Trophoblast cell (in vitro differentiated cells and primary cell): ENCODE data around the gene FAM227B.
"Not testable (repeated sequence)": the region's sequence is repeated elsewhere in the genome, so short reads cannot be mapped to it uniquely, and the experiment has no call there.

Experiments
- DNase-seq, 2 donors: peaks; one replicate each; pipeline ENCODE4 v3.0.0-alpha.2; 2016
- H2AFZ ChIP-seq: 2 replicates; pipeline ENCODE4 v1.6.1; 2013; ENCODE audit warnings: low read length, moderate library complexity, mild to moderate bottlenecking; ENCODE audit not compliant: insufficient read depth, poor library complexity
- H2AK5ac ChIP-seq: 2 replicates; pipeline ENCODE4 v1.6.1; 2013; ENCODE audit warnings: mild to moderate bottlenecking, low read length
- H2BK120ac ChIP-seq: 2 replicates; pipeline ENCODE4 v1.6.1; 2013; ENCODE audit warnings: low read length, mild to moderate bottlenecking, moderate library complexity; ENCODE audit not compliant: insufficient read depth, poor library complexity
- H2BK12ac ChIP-seq: 2 replicates; pipeline ENCODE4 v1.6.1; 2013; ENCODE audit warnings: mild to moderate bottlenecking, low read length, moderate library complexity
- H2BK5ac ChIP-seq: 2 replicates; pipeline ENCODE4 v1.6.1; 2013; ENCODE audit warnings: low read length, low read depth, moderate library complexity, mild to moderate bottlenecking; ENCODE audit not compliant: poor library complexity
- H3K14ac ChIP-seq: 2 replicates; pipeline ENCODE4 v1.6.1; 2013; ENCODE audit warnings: mild to moderate bottlenecking, low read length
- H3K18ac ChIP-seq: 2 replicates; pipeline ENCODE4 v1.6.1; 2013; ENCODE audit warnings: mild to moderate bottlenecking, low read length
- H3K23ac ChIP-seq: 2 replicates; pipeline ENCODE4 v1.6.1; 2013; ENCODE audit warnings: low read length
- H3K27ac ChIP-seq: 2 replicates; pipeline ENCODE4 v1.5.1; 2013; ENCODE audit warnings: low read depth, mild to moderate bottlenecking, inconsistent platforms, low read length, moderate library complexity
- H3K27me3 ChIP-seq: 2 replicates; pipeline ENCODE4 v1.6.1; 2013; ENCODE audit warnings: inconsistent platforms, mild to moderate bottlenecking, low read length, moderate library complexity; ENCODE audit not compliant: insufficient read depth
- H3K36me3 ChIP-seq, 2 experiments: 1 replicate in 1 of 2; 2 replicates in 1 of 2; pipeline ENCODE4 v1.6.1; 2013; ENCODE audit warnings: low read length in 2 of 2, mild to moderate bottlenecking in 2 of 2, moderate library complexity in 1 of 2; ENCODE audit not compliant: insufficient read depth in 2 of 2, control insufficient read depth in 1 of 2
- H3K4ac ChIP-seq: 2 replicates; pipeline ENCODE4 v1.6.1; 2013; ENCODE audit warnings: low read depth, mild to moderate bottlenecking, low read length, moderate library complexity
- H3K4me1 ChIP-seq, 2 experiments: 1 replicate in 1 of 2; 2 replicates in 1 of 2; pipeline ENCODE4 v1.6.1; 2013; ENCODE audit warnings: low read length in 2 of 2, mild to moderate bottlenecking in 2 of 2, moderate library complexity in 1 of 2; ENCODE audit not compliant: insufficient read depth in 2 of 2, control insufficient read depth in 1 of 2
- H3K4me2 ChIP-seq: 2 replicates; pipeline ENCODE4 v1.6.1; 2013; ENCODE audit warnings: inconsistent platforms, mild to moderate bottlenecking, low read length, moderate library complexity
- H3K4me3 ChIP-seq: 2 replicates; pipeline ENCODE4 v1.5.1; 2013; ENCODE audit warnings: mild to moderate bottlenecking, low read depth, low read length, inconsistent platforms
- H3K79me1 ChIP-seq: one replicate; pipeline ENCODE4 v1.6.1; 2013; ENCODE audit warnings: low read length
- H3K79me2 ChIP-seq: 2 replicates; pipeline ENCODE4 v1.6.1; 2013; ENCODE audit warnings: low read length, mild to moderate bottlenecking; ENCODE audit not compliant: control insufficient read depth, insufficient read depth, poor library complexity
- H3K9ac ChIP-seq: 2 replicates; pipeline ENCODE4 v1.6.1; 2013; ENCODE audit warnings: mild to moderate bottlenecking, low read length
- H3K9me3 ChIP-seq: 2 replicates; pipeline ENCODE4 v1.6.1; 2013; ENCODE audit warnings: low read depth, mild to moderate bottlenecking, control low read depth, inconsistent platforms, low read length; ENCODE audit not compliant: insufficient read depth
- H4K12ac ChIP-seq: 2 replicates; pipeline ENCODE4 v1.6.1; 2013; ENCODE audit warnings: low read depth, mild to moderate bottlenecking, low read length, moderate library complexity
- H4K8ac ChIP-seq: 2 replicates; pipeline ENCODE4 v1.6.1; 2013; ENCODE audit warnings: low read depth, mild to moderate bottlenecking, low read length, moderate library complexity
- H4K91ac ChIP-seq: one replicate; pipeline ENCODE4 v1.6.1; 2013; ENCODE audit warnings: low read depth, mild to moderate bottlenecking, low read length, moderate library complexity
- WGBS: extraction: QIAGEN DNeasy Blood & Tissue Kit; methylation state at CpG from one replicate; pipeline ENCODE4 v1.1.7; 2013; ENCODE audit warnings: missing lambda C conversion rate; ENCODE audit not compliant: insufficient read length, insufficient coverage; ENCODE audit errors: extremely low coverage; 5-methylcytosine and 5-hydroxymethylcytosine counted together

The FAM227B gene

GRCh38 chr15:49485401-49485800 lies 135.2 kb downstream of the FAM227B start:
- not testable (repeated sequence) for H3K9ac ChIP-seq, H2AK5ac ChIP-seq, H3K79me2 ChIP-seq, H3K23ac ChIP-seq, H3K4me3 ChIP-seq, H3K9me3 ChIP-seq, H2AFZ ChIP-seq, H3K36me3 ChIP-seq, H3K27ac ChIP-seq, H3K18ac ChIP-seq, H2BK120ac ChIP-seq, H2BK5ac ChIP-seq, DNase-seq, H3K4ac ChIP-seq, H3K4me1 ChIP-seq, H3K79me1 ChIP-seq, H4K8ac ChIP-seq, H3K27me3 ChIP-seq, H4K12ac ChIP-seq, H3K4me2 ChIP-seq, H3K14ac ChIP-seq, H4K91ac ChIP-seq, H2BK12ac ChIP-seq
- WGBS = no CpG with 5 or more reads among the region's 1 CpG

- not testable (repeated sequence) for H4K91ac ChIP-seq, H2BK120ac ChIP-seq, H3K9me3 ChIP-seq, H2BK12ac ChIP-seq, H3K18ac ChIP-seq, H3K79me1 ChIP-seq, H2BK5ac ChIP-seq, H3K4me3 ChIP-seq, H3K4me1 ChIP-seq, H2AFZ ChIP-seq, H3K9ac ChIP-seq, H2AK5ac ChIP-seq, H4K12ac ChIP-seq, H4K8ac ChIP-seq, H3K27me3 ChIP-seq, H3K4me2 ChIP-seq, H3K23ac ChIP-seq, H3K14ac ChIP-seq, H3K36me3 ChIP-seq, H3K79me2 ChIP-seq, H3K4ac ChIP-seq, DNase-seq, H3K27ac ChIP-seq
Measured at GRCh38 chr15:49478982-49479381, 141.6 kb downstream of the FAM227B start.

GRCh38 chr15:49478021-49478420 lies 142.6 kb downstream of the FAM227B start:
- H3K4me1 ChIP-seq, H3K79me1 ChIP-seq, H2BK12ac ChIP-seq, H4K8ac ChIP-seq, H3K9me3 ChIP-seq, H3K14ac ChIP-seq, H3K79me2 ChIP-seq, H2AK5ac ChIP-seq, H3K27me3 ChIP-seq, H3K4me2 ChIP-seq, H3K18ac ChIP-seq, H3K4me3 ChIP-seq, DNase-seq, H3K4ac ChIP-seq, H2AFZ ChIP-seq, H3K27ac ChIP-seq, H3K9ac ChIP-seq, H4K12ac ChIP-seq, H4K91ac ChIP-seq, H3K36me3 ChIP-seq, H3K23ac ChIP-seq, H2BK120ac ChIP-seq, H2BK5ac ChIP-seq: not testable (repeated sequence)
- WGBS = no CpG with 5 or more reads among the region's 4 CpGs

- Histone ChIP-seq H3K4me3 (no peak overlapping the region), H3K14ac (no peak overlapping the region), H3K4ac (no peak overlapping the region), H4K8ac (no peak overlapping the region), H3K18ac (no peak overlapping the region), H3K27ac (no peak overlapping the region), H3K79me2 (no peaks in the 10 kb centered on the region), H2BK120ac (no peak overlapping the region), H3K79me1 (no peaks in the 10 kb centered on the region), H2AFZ (no peak overlapping the region), H3K36me3 (no peaks in the 10 kb centered on the region), H3K23ac (no peak overlapping the region), H3K9ac (no peak overlapping the region), H3K9me3 (no peaks in the 10 kb centered on the region), H2BK5ac (no peak overlapping the region), H2AK5ac (no peak overlapping the region), H3K4me1 (no peaks in the 10 kb centered on the region), H4K12ac (no peak overlapping the region), H2BK12ac (no peak overlapping the region), H4K91ac (no peak overlapping the region), H3K4me2 (no peak overlapping the region), H3K27me3 (no peaks in the 10 kb centered on the region)
- no CpG with 5 or more reads among the region's 1 CpG for WGBS
- no peak for DNase-seq
Measured at GRCh38 chr15:49473031-49473430, 147.6 kb downstream of the FAM227B start.

- Histone ChIP-seq H3K79me2 (no peaks in the 10 kb centered on the region), H3K4me2 (no peak overlapping the region), H3K4ac (no peak overlapping the region), H3K27ac (no peak overlapping the region), H4K12ac (no peak overlapping the region), H3K23ac (no peak overlapping the region), H3K27me3 (no peaks in the 10 kb centered on the region), H3K36me3 (no peaks in the 10 kb centered on the region), H3K79me1 (no peaks in the 10 kb centered on the region), H4K91ac (no peak overlapping the region), H2AK5ac (no peak overlapping the region), H2BK5ac (no peak overlapping the region), H3K4me3 (no peak overlapping the region), H3K14ac (no peak overlapping the region), H3K9ac (no peak overlapping the region), H2AFZ (no peak overlapping the region), H3K18ac (no peak overlapping the region), H4K8ac (no peak overlapping the region), H2BK12ac (no peak overlapping the region), H3K9me3 (no peaks in the 10 kb centered on the region), H3K4me1 (no peaks in the 10 kb centered on the region), H2BK120ac (no peak overlapping the region)
- no peak for DNase-seq
- WGBS = no CpG with 5 or more reads among the region's 2 CpGs
Measured at GRCh38 chr15:49472338-49472737, 148.3 kb downstream of the FAM227B start.
